ENCODE results near the gene EYS.
"Not testable (repeated sequence)": the region's sequence is repeated elsewhere in the genome, so short reads cannot be mapped to it uniquely, and the experiment has no call there.

EYS gene

DNA sequence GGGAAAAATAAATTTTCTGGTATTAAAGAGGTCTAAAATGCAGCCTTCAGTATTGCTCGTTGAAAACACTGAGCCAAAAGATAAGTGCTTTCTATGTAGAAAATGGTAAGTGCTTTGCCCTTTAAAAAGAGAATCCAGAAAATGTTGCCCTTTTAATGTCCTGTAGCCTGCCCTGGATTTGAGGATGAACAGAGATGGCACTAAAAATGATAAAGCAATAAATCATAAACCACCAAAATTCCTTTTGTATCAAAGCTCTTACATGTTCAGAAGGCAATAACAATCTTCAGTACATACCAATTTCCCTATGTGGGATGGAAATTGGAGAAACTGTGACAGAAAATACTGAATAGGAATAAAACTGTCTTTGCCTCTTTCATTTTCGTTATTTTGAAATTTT, 1665.7 kb downstream of the EYS start:
- no peak for DNase-seq (ENCODE audit: low spot score)

DNA sequence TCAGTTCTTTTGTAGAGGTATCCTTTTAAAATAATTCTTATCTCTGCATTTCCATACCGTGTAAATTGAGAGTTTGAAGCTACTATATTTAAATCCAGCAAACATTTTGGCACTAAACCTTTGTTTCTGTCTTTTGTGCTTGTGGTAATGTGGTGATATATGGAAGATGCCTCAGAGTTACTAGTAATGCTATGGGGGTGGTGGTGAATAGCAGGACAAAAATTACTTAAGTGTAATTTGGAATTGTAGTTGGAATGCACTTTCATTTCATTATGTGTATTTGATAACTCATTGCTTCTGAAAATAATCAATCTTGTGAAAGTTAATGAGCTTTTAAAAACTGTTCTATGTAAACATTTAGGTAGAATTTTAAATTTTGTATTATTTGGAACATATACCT, 1666.9 kb downstream of the EYS start:
- DNase-seq (ENCODE audit: low spot score): no peak

DNA sequence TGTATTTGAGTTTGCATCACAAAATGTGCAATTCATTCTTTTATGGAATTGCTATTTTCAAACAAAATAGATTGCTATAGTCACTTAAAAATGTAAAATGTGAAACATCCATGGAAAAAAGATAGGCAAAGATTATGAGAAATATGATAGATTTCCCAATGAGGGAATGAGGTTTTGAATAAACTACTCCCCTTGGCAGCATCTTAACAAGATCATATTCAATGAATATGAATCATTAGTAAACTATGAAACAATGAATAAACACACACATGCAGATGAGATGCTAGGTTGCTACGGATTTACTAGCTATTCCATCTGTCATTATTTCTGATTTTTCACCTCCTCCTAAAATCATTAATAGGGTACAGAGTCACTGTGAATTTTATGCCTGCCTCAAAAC, 1669.6 kb downstream of the EYS start:
- DNase-seq (ENCODE audit: low spot score): no peak

DNA sequence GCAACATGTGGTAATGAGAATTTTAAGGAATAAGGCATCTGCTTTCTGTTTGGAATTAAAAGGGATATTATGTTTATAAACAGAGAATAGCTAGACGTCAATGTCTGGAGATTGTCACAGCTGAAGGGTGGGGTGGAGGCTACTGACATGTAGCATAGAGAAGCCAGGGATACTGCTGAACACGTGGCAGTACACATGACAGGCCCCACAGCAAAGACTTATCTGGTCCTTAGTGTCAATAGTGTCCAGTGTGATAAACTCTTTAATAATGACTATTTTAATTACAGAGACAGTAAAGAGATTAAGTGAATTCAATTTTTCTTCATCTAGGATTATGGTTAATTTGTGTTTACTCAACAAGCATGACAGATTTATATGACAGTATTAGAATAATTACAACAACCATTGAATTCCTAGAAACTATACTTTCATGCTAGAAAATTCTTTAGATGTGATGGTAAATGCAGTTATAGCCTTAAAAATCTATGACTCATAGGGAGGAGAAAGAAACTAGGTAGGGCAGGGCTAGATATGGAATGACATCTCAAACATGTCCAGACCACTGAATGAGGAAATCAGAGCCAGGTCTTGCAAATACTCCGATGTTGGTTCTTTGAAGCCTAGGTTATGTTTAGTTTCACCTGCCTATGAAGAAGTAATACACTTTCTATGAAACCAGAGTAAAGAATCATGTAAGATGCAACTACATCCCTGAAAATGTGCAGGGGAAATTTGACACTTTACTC, 1671.9 kb downstream of the EYS start:
- DNase-seq (ENCODE audit: low spot score): no peak

DNA sequence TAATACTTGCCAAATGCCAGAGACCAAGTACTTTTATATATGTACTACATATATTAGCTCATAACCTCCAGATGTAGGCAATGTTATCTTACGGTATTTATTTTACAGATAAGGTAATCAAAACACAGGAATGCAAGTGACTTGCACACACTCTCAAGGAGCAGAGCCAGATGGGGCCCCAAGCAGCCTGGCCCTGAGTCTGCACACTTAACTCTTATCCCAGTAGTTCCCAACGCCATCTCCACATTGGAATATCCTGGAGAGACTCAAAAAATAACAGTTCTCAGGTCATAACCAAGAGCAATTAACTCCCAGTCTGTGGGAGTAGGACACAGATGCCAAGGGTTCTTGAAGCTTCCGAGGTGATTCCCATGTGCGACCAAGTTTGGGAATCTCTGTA, 1672.7 kb downstream of the EYS start:
- no peak for DNase-seq (ENCODE audit: low spot score)

DNA sequence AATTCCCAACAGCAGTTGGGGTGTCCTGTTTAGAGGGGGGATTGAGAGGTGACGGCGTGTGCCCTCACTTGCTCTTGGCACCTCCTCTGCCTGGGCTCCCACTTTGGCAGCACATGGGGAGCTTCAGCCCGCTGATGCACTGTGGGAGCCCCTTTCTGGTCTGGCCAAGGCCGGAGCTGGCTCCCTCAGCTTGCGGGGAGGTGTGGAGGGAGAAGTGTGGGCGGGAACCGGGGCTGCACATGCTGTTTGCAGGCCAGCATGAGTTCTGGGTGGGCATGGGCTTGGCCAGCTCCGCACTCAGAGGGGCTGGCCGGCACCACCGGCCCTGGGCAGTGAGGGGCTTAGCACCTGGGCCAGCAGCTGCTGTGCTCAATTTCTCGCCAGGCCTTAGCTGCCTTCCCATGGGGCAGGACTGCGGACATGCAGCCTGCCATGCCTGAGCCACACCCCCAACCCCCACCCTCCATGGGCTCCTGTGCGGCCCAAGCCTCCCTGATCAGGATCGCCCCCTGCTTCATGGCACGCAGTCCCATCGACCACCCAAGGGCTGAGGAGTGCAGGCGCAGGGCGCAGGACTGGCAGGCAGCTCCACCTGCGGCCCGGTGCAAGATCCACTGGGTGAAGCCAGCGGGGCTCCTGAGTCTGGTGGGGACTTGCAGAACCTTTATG, 1675.9 kb downstream of the EYS start:
- not testable (repeated sequence) for DNase-seq (ENCODE audit: low spot score)

DNA sequence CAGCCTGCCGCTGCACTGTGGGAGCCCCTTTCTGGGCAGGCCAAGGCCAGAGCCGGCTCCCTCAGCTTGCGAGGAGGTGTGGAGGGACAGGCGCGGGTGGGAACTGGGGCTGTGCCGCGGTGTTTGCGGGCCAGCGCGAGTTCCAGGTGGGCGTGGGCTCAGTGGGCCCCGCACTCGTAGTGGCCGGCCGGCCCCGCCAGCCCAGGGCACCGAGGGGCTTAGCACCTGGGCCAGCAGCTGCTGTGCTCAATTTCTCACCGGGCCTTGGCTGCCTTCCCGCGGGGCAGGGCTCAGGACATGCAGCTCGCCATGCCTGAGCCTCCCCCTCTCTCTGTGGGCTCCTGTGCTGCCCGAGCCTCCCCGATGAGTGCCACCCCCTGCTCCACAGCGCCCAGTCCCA, 1683.3 kb downstream of the EYS start:
- DNase-seq (ENCODE audit: low spot score): no peak

DNA sequence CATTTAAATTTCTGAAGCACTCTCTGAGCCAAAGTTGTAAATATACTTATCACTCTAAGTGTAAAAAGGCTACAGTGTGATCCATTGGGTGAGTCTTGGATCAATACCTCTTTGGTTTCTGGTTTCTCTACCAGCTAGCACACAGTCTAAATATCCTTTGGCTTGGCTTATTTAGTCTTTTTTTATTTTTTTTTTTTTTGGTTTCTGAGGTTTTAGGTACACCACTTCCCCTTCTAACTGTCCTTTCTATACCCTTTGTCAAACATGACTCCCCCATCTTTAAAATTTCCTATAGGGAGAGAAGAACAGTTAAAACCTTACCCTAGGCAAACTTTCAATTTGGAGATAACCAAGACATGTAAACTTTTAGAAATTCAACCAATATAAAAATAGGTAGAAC, 1692.4 kb downstream of the EYS start:
- no peak for DNase-seq (ENCODE audit: low spot score)

DNA sequence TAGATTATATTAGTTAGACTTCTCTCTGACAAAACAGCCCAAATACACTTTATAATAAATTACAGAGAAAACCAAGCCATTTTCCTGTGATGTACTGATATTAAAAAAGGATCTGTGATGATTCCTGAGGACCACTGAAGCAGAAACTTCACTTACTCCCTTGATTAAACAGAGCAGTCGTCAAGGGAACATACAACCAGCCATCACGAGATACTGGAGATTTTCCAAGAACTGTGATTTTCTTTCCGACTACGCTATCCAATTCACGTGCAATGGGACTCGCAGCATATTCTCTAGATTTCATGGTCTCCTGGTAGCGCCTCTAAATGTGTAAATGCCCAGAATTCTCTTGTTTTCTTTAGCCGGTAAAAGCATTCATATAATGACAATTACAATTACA, 1694.0 kb downstream of the EYS start:
- no peak for DNase-seq (ENCODE audit: low spot score)

DNA sequence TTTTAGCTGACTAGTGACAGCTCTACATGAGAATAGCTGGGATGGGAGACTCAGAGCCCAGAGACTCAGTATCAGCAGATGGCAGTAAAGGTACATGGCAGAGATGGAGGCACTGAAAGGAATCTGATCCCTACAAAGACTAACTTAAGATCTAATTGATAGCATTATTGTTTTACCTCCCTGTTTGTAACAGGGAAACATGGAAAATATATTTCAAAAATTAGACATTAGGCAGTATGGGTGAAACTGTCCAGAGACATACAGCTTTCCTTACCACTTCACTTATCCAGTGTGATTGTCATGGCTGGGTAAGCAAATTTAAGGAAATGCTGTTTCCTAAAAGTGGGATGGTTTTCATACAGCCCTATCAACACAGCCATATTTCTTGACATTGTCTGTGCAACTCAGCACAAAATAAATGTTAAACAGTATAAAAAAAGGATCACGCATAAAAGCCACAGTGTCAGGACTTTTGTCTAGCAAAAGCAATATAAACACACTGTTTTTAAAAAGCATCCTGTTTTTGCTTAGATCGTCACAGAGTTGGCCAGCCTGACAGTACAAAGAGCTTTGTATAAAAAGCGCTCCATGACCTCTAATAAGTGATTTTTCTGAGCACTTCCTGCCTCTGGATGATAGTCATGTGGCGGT, 1694.5 kb downstream of the EYS start:
- peak; percentile 63 for DNase-seq (ENCODE audit: low spot score)

DNA sequence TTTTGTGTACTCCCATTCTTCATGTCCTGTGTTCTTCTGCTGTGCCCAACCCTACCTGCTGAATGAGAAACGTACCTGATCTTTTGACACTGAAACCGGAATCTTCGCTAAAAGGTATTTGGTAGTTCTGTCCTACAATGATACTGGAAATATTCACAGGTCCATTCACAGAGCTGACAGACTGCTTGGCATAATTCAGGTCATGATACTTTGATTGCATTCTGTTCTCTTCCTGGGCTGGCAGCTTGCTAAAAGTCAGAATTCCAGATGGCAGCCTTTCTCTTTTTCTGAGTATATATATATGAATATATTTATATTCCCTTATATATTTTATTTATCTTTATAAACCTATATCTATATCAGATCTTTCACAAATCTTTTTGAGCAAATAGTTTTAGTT, 1696.4 kb downstream of the EYS start:
- DNase-seq (ENCODE audit: low spot score): no peak

DNA sequence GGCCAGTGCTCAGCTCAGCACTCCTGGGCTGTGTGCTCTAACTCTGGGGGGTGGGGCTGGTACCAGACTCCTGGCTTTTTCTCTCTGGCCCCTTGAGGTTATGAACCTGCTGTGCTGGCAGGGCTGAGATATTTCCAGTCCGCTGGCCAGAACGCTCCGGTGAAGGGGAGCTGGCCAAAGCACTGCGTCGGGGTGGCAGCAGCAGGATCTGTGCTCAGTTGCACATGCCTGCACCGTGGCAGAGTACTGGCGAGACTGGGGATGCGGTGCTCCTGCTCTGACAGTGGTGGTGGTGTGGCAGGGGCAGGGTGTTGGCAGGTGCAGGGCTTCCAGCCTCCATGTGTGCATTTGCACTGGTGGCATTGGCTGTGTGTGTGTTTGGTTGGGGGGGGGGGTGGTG, 1697.0 kb downstream of the EYS start:
- DNase-seq (ENCODE audit: low spot score): no peak

DNA sequence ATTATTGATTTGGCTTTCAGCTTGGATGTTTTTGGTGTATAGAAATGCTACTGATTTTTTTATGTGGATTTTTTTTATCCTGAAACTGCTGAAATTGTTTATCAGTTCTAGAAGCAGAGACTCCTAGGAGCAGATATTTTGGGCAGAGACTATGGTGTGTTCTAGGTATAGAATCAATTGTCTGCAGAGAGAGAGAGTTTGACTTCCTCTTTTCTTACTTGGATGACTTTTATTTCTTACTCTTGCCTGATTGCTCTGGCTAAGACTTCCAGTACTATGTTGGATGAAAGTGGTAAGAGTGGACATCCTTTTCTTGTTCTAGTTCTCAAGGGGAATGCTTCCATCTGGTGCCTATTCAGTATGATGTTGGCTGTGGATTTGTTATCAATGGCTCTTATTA, 1700.8 kb downstream of the EYS start:
- DNase-seq (ENCODE audit: low spot score): no peak

DNA sequence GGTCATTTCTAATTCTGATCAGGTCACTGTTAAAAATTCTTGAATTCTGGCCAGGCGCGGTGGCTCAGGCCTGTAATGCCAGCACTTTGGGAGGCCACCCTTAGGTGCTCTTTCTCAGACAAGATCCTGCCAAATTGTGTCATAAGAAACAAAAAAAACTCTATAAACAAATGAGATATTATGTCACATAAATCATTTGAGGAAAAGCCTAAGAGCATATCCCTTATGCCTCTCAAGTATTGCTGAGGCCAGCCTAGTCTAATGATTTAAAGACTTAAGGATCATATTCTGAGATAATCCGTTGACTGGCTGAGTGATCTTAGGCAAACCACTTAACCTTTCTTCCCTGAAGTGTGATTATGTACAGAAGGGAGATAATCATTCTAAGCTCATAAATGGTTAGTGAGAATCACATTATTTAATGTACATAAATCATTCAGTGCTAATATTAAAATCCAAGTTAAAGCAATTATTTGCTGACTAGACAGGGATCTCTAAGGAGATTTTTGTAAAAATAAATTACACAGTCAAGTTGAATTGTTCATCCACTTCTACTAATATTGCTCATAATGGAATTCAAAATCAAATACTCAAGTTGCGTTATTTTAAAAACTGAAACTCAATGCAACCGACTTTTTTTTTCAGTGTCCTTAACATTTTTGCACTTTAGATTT, 1706.1 kb downstream of the EYS start:
- no peak for DNase-seq (ENCODE audit: low spot score)

DNA sequence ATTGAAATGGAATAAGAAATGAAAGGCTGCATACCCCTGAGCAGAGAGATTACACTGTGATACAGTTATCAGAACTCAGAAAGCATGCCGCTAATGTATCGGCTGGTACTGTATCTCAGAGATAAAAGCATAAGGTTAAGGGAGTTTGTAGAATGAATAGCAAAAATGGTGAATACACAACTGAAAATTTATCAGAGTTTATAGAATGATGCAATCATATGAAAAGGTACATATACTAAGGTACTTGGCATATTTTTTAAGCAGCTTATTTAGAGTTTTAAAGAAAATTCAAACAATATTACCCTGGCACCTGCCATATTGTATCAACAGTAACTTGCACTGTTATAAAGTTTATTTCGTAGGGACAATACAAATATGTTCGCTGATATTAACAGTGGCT, 1707.4 kb downstream of the EYS start:
- no peak for DNase-seq (ENCODE audit: low spot score)

DNA sequence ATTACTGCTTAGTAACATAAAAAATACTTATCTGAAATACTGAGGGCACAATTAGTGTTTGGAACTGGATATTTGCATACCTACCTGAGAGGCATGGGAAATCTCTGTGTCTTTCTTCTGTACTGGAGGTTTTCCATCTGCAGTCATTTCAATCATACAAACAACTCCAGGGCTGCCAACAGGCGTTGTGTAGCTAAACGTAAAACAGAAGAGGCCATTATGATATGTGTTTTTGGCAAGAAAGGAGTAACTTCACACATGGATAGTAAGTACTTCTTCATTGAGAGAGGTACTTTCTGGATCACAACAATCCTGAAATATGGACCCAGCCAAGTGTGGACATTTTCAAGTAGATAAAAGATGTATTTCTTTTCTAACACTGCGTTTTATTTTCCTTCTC, 1708.0 kb downstream of the EYS start:
- DNase-seq (ENCODE audit: low spot score): no peak

DNA sequence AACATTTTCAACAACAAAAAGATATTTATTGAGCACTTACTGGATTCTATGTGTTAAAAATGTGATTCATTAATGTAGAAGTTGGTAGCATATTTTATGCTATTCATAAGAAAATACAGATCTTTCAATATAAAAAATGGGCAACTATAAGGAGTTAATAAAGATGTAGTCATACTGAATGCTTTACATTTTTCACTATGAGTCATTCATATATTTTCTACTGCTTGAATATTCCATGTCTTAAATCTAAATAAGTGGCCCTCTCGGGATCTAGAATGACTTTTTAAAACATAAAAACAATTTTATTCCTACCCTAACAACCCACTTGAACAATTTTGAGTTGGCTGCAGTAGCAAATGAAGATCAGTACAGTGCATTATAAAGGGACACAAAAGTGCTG, 1709.3 kb downstream of the EYS start:
- DNase-seq (ENCODE audit: low spot score): peak; percentile 4

DNA sequence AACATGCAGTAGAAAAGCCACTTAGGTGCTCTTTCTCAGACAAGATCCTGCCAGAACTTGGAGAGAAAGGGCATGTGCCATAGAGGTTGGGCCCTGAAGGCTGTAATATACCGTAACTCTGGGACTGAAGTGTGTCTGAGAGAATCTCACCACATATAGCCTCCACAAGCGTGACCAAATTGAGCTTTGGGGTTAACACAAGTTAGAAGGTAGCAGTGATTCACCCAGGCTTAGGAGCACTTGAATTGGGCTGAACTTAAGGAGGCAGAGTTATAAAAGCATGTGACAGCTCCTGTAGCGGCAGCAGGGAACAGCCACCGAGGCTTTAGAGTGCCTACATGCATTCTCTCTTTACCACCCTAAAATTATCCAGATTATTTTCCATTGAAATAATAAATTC, 1709.8 kb downstream of the EYS start:
- DNase-seq (ENCODE audit: low spot score): no peak

DNA sequence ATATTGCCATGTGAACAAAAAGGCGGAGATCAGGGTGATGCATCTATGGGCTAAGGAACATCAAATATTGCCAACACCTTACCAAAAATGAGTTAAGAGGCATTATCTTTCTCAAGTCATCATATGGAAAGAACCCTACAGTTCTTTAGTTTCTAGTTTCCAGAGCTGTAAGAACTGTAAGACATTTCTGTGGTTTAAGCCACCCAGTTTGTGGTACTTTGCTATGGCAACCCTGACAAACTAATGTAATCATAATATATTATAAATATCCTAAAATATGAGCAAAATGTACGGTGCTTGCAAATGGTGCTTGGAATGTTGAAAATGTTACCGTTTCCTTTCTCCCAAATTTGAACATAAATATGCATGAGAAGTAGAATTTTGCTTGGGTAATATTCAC, 1721.8 kb downstream of the EYS start:
- DNase-seq (ENCODE audit: low spot score): no peak

DNA sequence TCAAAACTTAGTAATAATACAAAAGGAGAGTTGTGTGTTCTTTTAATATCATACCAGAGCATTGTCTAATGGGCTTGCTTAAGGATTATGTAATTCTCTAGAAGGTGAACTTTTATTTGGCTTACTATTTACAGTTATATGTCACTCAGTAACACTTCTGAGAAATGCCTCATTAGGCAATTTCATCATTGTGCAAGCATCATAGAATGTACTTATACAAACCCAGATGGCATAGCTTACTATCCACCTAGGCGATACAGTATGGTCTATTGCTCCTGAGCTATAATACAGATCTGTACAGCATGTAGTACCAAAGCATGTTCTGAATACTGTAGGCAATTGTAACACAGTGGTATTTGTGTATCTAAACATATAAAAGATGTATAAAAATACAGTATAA, 1731.3 kb downstream of the EYS start:
- no peak for DNase-seq (ENCODE audit: low spot score)

DNA sequence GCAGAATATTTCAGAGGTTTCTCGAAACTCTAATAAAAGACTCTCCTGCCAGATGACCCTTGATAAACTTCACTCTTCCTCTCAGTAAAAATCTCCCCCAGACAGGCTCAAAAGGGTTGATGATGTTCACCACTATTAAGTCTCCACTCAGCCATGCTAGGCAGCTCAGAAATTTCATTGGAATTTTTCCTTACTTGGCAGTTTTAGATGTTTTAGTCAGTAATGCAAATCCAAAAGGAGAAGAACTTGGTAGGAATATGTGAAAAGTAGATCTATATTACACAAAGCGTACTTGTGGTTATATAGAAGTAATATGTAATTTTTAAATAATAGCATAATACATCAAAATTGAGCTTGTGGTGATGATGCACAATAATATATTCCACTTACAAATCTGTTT, 1738.4 kb downstream of the EYS start:
- no peak for DNase-seq (ENCODE audit: low spot score)

DNA sequence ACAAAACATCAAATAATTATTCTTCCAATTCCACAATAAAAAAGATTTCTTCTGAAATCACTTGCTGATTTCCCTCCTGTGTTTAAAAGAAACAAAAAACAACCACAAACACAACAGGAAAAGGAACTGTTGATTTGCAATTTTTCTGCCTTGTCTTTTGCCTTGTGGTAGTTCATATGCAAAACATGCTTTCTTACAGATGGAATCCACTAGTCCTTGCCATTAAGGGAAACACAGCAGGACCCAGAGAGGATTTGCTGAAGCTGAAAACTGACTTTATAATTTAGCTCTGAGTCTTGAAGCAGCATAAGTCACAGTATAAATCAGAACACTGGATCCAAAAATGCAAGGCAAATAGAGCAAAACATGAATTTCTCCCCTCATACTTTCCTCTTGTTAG, 1742.7 kb downstream of the EYS start:
- no peak for DNase-seq (ENCODE audit: low spot score)

DNA sequence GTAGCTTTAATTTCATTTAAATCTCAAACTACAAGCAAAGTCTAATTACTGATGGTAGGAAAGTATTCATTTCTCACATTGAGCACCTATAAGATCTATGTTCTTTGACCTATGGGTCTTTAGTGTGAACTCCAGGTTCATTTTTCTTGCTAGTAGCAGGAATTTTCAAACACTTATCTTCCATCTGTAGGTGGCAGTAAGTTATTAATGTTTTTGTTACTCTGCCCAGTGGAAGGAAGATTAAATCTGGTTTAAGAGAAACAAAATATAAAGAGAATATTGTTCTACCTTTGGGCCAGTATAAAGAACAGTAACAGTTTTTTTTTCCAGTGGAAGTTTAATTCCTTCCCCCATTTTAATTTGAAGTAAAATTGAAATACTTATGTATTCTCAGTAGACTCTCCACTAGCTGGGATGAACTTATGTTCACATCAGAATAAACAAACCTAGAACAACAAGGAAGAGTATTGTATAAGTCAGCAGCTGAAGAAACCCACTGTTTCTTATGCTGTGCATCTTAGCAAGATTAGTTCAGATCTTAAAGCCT, 1743.2 kb downstream of the EYS start:
- DNase-seq (ENCODE audit: low spot score): no peak
